GM18508 (cell line): Measurements from ENCODE around the gene SLC51A.
"Not testable (repeated sequence)": the region's sequence is repeated elsewhere in the genome, so short reads cannot be mapped to it uniquely, and the experiment has no call there.

Experiments
- ATAC-seq: cut with Tn5 transposase; IDR thresholded peaks from one replicate; pipeline ENCODE4 v1.9.1; 2021; ENCODE audit warnings: moderate number of reproducible peaks; ENCODE audit not compliant: insufficient read depth, unreplicated experiment

SLC51A gene

DNA sequence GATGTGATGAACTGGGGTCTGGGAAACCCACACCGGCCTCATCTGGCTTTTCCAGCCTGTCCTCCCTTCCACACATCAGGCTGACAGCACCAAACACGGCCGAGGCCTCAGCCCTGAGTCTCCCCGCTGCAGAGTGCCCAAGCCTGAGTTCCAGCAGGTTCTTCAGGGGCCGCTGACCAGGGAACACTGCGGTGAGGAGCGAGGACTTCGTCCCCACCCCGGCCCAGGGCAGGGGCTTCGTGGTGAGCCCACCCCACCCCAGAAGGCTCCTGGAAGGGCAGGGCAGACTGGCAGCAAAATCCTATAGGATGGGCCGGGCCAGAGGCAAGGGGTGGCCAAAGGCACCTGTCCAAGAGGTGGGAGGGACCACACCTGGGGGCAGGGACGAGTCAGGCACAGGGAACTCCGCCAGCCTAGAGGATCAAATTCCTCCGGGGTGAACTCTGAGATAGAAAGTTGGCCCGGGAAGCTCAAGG is at the start of gene SLC51A:
SLC51A (plus strand) TSS at position 446 of the 476 bp plus-strand sequence. CDS start 179 bp downstream, outside the sequence.
- ATAC-seq: no peak

DNA sequence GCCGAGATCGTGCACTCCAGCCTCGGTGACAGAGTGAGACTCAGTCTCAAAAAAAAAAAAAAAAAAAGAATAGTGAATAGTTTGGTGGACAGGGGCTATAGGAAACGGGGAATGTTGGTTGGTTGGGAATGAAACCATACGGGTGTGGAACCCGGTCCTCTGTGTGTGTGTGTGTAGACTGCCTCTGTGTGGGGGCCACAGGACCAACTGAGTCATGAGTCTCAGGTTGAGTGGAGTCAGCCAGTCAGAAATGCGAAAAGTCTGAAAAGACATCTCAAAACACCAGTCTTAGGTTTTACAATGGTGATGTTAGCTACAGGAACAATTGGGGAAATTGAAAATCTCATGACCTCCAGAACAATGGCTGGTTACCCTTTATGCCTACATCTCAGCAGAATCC is 49.6 kb upstream of the SLC51A start:
- ATAC-seq: no peak

DNA sequence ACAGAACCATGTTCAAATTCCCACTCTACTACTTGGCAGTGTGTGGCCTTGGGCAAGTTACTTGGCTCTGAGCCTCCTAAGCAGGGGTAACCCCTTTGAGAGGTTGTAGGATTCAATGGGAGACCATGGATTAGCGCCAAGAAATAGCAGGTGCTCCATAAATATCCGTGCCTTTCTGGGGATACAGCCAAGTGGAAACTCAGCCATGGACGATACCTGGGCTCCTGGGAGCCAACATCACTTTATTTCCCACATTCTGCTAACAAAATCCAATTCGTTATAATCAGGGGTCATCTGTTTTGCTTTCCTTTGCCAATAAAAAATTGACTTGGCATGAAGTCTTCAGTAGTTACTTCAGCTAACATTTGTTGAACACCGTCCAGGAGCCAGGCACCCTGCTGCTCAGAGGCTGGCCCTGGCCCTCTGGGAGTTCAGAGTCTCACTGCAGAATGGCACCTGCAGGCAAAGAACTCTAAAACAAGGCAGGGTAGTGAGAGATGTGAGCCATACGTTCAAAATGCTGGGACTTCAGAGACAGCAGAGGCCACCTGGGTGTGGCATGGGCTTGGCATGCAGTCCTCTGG is 47.4 kb upstream of the SLC51A start:
- ATAC-seq: no peak

DNA sequence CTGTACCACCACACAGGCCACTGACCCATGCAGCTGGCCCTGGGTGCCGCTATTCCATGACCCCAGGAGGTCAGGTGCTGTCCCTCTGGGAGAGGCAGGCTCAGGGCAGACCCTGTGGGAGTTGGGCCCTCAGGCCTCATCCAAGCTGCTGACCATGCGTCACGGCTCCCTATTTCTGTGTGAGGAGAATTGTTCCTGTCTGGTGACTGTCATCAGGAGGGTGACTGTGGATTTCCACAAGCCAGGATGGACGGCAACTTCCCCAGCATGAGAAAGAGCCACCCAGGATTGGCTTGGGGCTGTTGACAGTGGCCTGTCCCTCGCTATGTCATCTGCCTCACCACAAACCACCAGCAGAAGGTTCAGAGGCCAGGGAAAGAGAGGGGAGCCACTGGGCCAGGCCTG is 46.5 kb upstream of the SLC51A start:
- no peak for ATAC-seq

DNA sequence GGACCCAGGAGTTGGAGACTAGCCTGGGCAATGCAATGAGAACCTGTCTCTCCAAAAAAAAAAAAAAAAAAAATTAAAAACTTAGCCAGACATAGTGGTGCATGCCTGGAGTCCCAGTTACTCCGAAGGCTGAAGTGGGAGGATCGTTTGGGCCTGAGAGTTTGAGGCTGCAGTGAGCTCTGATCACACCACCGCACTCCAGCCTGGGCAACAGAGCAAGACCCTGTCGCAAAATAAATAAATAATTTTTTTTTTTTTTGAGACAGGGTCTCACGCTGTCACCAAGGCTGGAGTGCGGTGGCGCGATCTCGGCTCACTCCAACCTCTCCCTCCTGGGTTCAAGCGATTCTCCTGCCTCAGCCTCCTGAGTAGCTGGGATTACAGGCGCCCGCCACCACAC is 46.0 kb upstream of the SLC51A start:
- ATAC-seq: not testable (repeated sequence)

DNA sequence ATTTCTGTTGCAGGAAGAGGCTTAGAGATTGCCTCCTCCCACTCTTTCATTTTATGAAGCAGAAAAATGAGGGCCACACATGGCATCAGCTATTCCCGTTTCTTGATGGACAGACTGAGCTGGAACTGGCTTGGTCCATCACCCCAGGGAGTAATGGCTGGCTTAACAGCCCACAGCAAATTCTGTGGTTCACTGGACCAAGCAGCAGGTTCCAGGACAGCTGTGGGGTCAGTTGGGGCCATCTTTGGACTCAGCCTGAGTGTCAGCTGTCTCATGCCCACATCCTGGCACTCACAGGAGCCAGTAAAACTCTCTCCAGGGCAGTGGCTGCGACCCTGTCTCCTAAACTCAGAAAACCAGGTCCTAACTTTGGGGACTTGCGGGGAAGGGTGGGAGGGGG is 41.7 kb upstream of the SLC51A start:
- no peak for ATAC-seq

DNA sequence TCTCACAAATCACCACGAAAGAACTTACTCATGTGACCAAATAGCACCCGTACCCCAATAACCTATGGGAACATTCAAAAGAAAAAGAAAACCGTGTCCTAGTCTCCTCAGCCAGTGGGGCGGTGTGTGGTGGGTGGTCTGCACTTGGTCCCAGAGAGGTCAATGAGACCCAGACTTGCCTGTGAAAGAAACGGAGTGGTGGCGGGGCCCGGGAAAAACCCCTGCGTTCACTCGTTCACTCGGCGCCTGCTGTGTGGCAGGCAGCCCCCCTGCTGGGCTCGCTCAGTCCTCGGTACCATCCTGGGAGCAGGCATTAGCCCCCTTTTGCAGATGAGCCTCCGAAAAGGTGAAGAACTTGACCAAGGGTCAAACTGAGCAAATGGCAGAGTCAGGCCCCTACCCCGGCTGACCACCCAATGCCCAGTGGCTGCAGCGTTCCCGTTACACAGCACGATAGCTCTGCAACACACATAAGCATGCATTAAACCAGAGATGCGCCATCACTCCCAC is 41.2 kb upstream of the SLC51A start:
- ATAC-seq: no peak

DNA sequence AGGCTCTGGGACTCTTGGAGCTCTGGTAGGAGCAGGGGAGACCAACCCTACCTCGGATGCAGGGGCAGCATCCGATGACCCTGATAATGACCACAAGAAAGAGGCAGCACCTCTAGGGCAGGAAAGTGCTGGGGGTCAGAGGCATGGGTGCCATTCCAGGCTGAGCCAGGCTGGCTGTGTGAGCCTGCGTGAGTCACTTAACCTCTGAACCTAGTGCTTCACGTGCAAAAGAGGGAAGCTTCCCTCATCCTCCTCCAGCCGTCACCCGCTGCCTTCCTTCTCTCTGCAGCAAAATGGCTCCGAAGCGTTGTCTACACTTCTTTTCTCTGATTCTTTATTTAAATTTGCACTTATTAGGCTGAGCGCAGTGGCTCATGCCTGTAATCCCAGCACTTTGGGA is 40.6 kb upstream of the SLC51A start:
- no peak for ATAC-seq

DNA sequence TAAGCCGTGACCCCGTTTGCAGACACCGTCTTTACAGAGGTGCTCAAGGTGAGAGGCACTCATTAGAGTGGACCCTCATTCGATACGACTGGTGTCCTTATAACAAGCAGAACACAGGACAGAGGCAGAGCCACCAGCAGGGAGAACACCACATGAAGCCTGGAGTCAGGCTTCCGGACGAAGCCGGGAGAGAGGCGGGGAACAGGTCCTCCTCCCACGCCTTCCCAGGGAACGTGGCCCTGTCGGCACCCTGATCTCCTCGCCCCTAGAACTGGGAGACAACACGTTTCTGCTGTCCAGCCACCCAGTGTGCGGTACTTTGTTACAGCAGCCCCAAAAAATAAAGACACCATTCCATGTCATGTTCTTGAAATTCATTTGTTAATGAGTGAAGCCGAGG is 38.8 kb upstream of the SLC51A start:
- no peak for ATAC-seq

DNA sequence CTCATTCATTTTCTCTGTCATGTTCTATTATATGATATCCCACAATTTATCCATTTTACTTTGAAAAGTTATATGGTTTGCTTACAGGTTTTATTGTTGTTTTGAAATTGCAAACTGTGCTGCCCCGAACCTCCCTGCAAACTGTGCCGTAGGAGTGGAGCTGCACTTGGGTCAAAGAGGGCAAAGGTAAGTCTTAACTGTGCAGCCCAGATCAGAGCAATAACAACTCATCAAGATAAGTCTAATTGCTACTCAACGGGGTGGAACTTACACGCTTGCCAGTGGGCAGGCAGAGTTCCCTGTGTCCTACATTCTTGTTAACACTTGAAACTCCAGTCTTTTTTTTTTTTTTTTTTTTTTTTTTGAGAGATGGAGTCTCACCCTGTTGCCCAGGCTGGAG is 38.4 kb upstream of the SLC51A start:
- no peak for ATAC-seq

DNA sequence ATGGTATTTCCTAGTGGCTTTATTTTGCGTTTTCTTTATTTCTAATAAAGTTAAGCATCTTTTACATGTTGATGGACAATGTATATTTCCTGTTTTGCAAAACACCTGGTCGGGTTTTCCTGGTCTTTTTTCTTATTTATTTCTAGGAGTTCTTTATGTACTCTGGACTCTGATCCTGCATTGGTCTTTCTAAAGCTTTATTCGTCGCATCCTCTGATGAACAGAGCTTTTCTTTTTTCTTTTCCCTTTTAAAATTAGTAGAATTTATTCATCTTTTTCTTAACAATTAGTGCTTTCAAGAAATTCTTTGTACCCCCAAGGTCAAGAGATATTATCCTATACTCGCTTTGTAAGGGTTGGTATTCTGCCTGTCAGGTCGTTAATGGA is 37.3 kb upstream of the SLC51A start:
- ATAC-seq: no peak

DNA sequence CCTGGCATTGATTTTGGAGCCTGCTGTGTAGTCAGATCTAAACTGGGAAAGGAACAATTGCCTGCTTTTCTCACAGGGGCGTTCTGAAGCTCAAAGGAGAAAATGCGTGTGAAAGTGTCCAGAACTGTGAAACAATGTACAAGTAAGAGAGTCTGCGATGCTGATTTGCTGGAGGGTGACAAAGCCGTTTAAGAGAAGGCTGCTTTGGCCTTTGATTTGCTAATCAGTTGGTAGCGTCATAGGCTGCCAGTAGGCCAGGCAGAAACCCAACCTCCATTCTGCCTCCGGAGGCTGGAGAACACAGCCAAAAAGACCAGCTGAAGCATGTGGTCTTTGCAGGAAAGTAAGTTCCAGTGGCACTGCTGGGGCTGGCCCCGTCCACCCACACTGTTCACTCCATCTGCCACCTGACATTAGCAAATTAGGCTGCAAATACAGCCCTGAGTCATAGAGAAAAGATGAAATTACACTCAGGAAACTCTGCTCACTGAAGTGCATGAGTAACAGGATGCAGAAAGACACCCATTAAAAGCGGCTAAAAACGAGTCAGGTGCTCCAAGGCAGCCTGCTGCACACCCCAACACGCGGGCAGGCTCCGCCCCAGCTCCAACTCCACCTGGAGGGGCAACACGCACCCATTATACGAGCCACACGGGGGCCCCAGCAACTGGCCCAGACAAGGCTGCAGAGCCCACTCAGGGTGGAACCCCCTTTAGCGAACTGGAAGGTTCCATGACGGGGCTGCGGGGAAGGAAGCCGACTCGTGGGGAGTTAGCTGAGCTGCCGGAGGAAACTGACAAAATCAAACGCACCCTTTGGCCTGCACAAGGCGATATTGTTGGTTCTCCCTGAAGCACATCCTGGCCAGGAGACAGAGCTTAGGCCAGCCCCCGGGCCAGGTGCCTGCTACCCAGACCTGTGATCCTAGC is 36.7 kb upstream of the SLC51A start:
- ATAC-seq: peak; percentile 62

DNA sequence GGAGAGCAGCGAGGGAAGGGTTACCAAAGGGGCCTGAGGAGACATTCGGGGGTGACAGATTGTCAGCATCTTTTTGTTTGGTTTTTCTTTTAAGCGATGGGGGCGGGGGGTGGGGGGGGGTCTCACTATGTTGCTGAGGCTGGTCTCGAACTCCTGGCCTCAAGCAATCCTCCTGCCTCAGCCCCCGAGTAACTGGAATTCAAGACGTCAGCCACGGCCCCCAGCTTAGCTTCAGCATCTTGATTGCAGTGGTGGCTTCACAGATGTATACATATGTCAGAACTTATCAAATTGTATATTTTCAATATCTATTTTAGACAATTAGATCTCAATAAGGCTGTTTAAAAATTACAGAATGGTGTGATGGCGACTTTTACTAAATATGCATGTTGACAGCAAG is 36.0 kb upstream of the SLC51A start:
- no peak for ATAC-seq

DNA sequence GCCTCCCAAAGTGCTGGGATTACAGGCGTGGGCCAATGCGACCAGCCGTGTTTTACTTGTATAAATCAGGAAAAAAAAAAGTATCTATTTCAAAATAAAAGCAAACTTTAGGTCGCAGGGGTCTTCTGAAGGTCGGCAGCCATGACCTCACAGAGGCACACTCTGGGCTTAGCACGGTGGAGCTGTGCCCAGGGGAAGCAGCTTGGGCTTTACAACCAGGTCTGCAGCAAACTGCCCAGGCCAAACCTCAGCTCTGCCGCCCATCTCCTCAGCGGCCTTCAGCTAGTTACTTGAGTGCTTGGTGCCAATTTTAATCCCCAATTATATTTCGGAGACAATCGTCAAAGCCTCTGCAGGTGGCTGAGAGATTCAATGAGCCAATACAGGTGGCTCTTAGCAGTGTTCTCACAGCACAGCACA is 35.2 kb upstream of the SLC51A start:
- ATAC-seq: no peak

DNA sequence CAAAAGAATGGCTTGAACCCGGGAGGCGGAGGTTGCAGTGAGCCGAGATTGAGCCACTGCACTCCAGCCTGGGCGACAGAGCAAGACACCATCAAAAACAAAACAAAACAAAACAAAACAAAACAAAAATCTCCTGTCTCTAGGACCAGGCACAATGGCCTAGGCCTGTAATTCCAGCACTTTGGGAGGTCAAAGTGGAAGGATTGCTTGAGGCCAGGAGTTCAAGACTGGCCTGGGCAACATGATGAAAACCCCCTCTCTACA is 32.2 kb upstream of the SLC51A start:
- ATAC-seq: not testable (repeated sequence)

DNA sequence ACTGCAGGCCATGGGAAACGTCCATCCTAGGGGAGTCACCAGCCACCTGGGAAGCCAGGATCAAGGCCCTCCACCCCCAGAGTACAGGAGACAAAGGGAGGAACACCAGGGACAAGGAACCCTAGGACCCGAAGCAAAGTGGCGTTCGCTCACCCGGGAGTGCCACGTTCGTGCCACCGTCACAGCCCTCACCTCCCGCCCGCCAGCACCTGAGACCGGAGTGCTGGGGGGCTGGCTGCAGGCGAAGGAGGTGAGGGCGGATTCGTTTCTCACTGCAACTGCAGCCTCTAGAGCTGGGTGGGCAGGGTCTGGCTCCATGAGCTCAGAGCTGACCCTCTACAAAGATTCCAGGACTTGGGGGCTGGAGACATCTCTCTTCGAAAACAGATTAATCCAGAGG is 31.5 kb upstream of the SLC51A start:
- no peak for ATAC-seq

DNA sequence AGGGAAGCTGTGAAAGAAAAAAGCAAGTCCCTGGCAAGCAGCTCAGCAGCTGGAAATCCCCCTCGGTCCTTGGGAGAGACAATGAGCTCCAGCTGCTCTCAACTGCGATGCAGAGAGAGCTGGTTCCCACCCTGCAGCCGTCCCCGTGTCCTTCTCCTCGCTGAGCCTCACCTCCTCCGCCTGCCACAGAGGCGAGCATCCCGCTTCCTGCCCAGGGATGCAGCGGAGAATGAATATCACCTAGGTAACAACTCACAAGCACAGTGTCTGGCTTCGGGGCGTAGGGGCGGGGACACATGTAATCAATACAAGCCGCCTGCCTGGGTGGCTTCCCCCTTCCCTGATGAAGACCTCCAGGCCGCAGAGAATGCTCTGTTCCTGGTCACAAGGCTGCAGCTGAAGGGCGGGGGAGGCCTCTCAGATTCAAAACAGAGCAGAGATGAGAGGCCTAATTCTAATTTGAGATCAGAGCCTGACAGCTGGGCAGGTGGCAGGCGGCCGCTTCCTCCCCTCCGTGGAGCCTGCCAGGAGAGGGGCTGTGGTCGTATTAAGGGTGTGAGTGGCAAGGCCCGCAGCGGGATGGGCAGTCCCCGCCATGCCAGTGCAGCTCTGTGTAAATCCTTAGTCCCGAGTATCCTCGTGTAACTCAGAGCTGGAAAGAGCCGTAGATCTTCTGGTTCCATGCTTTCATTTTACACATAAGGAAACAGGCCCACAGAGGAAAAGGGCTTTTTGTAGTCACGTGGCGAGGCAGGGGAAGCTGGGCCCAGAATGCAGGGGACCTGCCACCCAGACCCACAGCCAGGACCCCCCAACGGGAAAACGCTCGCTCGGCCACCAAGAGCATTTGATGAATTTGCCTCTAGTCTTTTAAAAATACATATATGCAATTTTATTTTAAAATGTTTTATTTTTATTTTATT is 29.4 kb upstream of the SLC51A start:
- no peak for ATAC-seq

DNA sequence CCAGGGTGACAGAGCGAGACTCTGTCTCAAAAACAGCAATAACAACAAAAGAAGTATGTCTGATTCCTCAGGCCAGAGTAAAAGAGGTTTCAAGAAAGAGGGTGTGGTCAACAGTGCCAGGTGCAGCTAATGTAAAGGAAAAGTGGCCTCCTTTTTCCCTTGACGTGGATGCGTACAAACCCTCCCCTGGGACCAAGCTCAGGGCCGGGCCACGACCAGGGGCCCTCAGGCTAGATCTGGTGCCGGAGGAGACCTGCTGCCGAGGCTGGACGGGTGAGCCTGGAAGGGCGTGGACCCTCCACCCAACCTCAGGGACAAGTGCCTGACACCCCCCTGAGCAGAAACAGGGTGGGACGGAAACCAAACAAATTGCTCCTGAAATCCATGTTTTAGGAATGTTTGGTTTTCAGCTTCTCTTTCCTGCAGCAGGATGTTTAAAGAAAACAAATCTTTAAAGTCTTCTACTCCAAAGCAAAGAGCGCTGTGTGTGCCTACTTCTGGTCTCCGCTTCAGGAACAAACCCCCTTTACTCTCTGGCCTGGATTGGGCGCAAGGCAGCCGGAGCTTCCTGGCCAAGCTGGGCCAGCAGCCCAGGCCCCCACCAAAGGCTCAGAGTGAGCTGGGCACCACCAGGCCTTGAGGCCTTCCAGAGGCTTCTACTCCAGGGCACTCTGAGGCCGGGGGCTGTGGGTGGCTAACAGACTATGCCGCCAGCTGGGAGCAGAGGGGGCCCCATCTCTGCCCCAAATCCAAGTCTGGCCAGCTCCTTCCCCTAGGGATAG is 26.6 kb upstream of the SLC51A start:
- ATAC-seq: no peak

DNA sequence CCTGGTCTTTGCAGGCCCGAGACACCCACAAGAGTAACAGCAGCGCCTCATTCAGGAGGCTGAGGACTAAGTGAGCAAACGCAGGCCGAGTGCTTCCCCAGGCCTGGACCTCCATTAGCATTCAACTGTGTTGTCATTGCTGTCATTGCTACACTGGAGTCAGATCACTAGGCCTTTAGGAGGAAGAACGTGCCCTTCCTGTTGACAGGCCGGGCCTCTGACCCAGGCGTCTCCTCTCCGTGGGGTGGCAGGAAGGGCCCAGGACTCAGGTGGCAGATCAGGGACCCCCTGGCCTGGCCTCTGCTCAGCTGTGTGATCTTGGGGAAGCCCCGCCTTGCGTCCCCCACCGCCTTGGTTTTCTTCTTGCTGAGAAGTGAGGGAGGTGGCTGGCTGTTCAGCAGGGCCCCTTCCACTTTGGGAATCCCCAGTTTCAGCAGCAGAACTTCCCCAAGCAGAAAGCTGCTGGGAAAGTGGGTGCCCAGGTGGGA is 24.3 kb upstream of the SLC51A start:
- ATAC-seq: no peak

DNA sequence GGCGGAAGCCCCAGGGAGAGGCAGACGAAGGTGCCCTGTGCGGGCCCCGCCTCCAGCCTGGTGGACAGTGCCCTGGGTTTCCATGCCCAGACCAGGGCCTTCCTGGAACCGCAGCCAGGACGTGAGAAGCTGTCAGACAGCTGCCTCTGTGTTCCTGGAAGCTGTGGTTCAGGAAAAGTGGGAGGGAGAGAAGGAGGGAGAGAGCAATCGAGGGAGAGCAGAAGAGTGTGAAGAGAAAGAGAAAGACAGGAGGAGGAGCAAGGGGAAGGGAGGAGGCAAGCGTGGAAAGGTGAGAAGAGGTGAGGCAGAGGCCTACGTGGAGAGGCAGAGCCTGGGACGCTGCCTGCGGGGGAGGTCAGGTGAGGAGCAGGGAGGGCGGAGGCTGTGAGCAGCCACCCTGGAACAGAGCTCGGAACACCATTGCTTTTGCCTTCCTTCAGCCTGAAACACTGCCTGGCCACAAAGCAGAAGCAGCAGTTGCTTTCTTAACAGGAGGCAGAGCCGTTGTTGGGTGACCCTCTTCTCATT is 23.7 kb upstream of the SLC51A start:
- no peak for ATAC-seq
